GM23338 (cell line): ENCODE results near the gene ATP6V1G3. TPM values are rescaled to one million over a fixed set of nuclear protein-coding genes. Genes with fewer than 3 reads are reported as not detected.

ENCODE experiments used
- ATAC-seq: fragments of 200-7000 bp; cut with Tn5 transposase; 3 replicates; pipeline ENCODE4 v1.9.1; 2020
- DNase-seq: peaks from one replicate; pipeline ENCODE4 v3.0.0-alpha.2; 2015; ENCODE audit warnings: low spot score
- H2AFZ ChIP-seq: fragments of 200-600 bp; sonication (generic); 2 replicates; pipeline ENCODE4 v1.8.0; 2016; ENCODE audit warnings: antibody characterized with exemption, mild to moderate bottlenecking, moderate library complexity
- H3F3A ChIP-seq: fragments of 200-600 bp; sonication (generic); replicated peaks from 2 replicates; pipeline ENCODE4 v1.8.0; 2017; ENCODE audit warnings: antibody characterized with exemption, mixed run types, low read depth
- H3K27ac ChIP-seq: fragments of 200-600 bp; sonication (generic); 2 replicates; pipeline ENCODE4 v1.6.1; 2016; ENCODE audit warnings: low read depth
- H3K27me3 ChIP-seq: fragments of 200-600 bp; sonication (generic); 2 replicates; pipeline ENCODE4 v1.8.0; 2016; ENCODE audit warnings: mild to moderate bottlenecking, mixed run types, moderate library complexity; ENCODE audit not compliant: insufficient read depth
- H3K36me3 ChIP-seq: fragments of 200-600 bp; sonication (generic); 2 replicates; pipeline ENCODE4 v1.8.0; 2016; ENCODE audit warnings: mild to moderate bottlenecking; ENCODE audit not compliant: insufficient read depth
- H3K4me1 ChIP-seq: fragments of 200-600 bp; sonication (generic); 2 replicates; pipeline ENCODE4 v1.8.0; 2016; ENCODE audit warnings: mild to moderate bottlenecking, moderate library complexity; ENCODE audit not compliant: insufficient read depth
- H3K4me2 ChIP-seq: fragments of 200-600 bp; sonication (generic); 2 replicates; pipeline ENCODE4 v1.7.1; 2017; ENCODE audit warnings: mixed run types
- H3K4me3 ChIP-seq: fragments of 200-600 bp; sonication (generic); 2 replicates; pipeline ENCODE4 v1.6.1; 2016; ENCODE audit warnings: mixed run types
- H3K79me2 ChIP-seq: fragments of 200-600 bp; sonication (generic); replicated peaks from 2 replicates; pipeline ENCODE4 v1.8.0; 2017; ENCODE audit warnings: mild to moderate bottlenecking; ENCODE audit not compliant: insufficient read depth
- H3K9me2 ChIP-seq: fragments of 200-600 bp; sonication (generic); 2 replicates; pipeline ENCODE4 v1.8.0; 2017; ENCODE audit not compliant: insufficient read depth
- H4K20me1 ChIP-seq: fragments of 200-600 bp; sonication (generic); replicated peaks from 2 replicates; pipeline ENCODE4 v1.8.0; 2017; ENCODE audit warnings: mild to moderate bottlenecking; ENCODE audit not compliant: insufficient read depth
- H3K27ac Mint-ChIP-seq: 2 replicates; pipeline ENCODE4 v1.8.0; 2020; ENCODE audit warnings: inconsistent platforms, mild to moderate bottlenecking, moderate library complexity, mixed read lengths
- H3K27me3 Mint-ChIP-seq: 3 replicates; pipeline ENCODE4 v1.8.0; 2022; ENCODE audit warnings: low read depth, mild to moderate bottlenecking, moderate library complexity, mixed read lengths, inconsistent platforms; ENCODE audit not compliant: insufficient read depth, poor library complexity
- H3K36me3 Mint-ChIP-seq: 3 replicates; pipeline ENCODE4 v1.8.0; 2021; ENCODE audit warnings: low read depth, mild to moderate bottlenecking, inconsistent platforms, moderate library complexity, mixed read lengths
- H3K4me1 Mint-ChIP-seq: 3 replicates; pipeline ENCODE4 v1.8.0; 2020; ENCODE audit warnings: mild to moderate bottlenecking, inconsistent platforms, mixed read lengths
- H3K4me3 Mint-ChIP-seq: 3 replicates; pipeline ENCODE4 v1.8.0; 2021; ENCODE audit warnings: moderate library complexity, mild to moderate bottlenecking, inconsistent platforms, mixed read lengths
- H3K9me3 Mint-ChIP-seq: 3 replicates; pipeline ENCODE4 v1.8.0; 2020; ENCODE audit warnings: moderate library complexity, mild to moderate bottlenecking, inconsistent platforms, mixed read lengths
- CREB1 ChIP-seq: fragments of 250-450 bp; sonication (Bioruptor Pico); IDR thresholded peaks from 2 replicates; pipeline ENCODE4 v1.5.0; 2020; ENCODE audit warnings: low read depth, mild to moderate bottlenecking, moderate library complexity
- CTCF ChIP-seq, 2 experiments: fragments of 200-600 bp in 1 of 2; sonication (generic) in 1 of 2; conservative IDR thresholded peaks; 2 replicates each; pipeline versions ENCODE4 v1.5.1 to v1.6.1; 2016 to 2017; ENCODE audit warnings: antibody characterized with exemption in 2 of 2, low read depth in 2 of 2, mild to moderate bottlenecking in 2 of 2, moderate library complexity in 1 of 2
- ETS1 ChIP-seq: IDR thresholded peaks from 2 replicates; pipeline ENCODE4 v1.6.1; 2016; ENCODE audit warnings: antibody characterized with exemption
- EZH2phosphoT487 ChIP-seq: fragments of 200-600 bp; sonication (generic); IDR thresholded peaks from one replicate; pipeline ENCODE4 v1.8.1; 2018; ENCODE audit warnings: antibody characterized with exemption; ENCODE audit not compliant: unreplicated experiment
- NANOG ChIP-seq: IDR thresholded peaks from 2 replicates; pipeline ENCODE4 v1.6.1; 2016; ENCODE audit warnings: antibody characterized with exemption, borderline replicate concordance
- POLR2AphosphoS5 ChIP-seq: IDR thresholded peaks from 2 replicates; pipeline ENCODE4 v1.6.1; 2016; ENCODE audit warnings: antibody characterized with exemption, low read depth
- STAT1 ChIP-seq: IDR thresholded peaks from one replicate; pipeline ENCODE4 v1.6.1; 2016; ENCODE audit warnings: antibody characterized with exemption; ENCODE audit not compliant: unreplicated experiment
- ZNF114 ChIP-seq: fragments of 250-450 bp; sonication (Bioruptor Pico); IDR thresholded peaks from 2 replicates; pipeline ENCODE4 v1.5.0; 2020; ENCODE audit warnings: mild to moderate bottlenecking, moderate library complexity
- polyA plus RNA-seq: library from polyadenylated mRNA; unstranded; fragments of >200 nt; fragmentation: Nextera tagmentation; extraction: Ambion mirVana; gene quantifications from 2 replicates; pipeline ENCODE4 v1.2.1, GENCODE V29; 2016
- total RNA-seq: library from RNA; depleted of rRNA; stranded (reverse); fragments of >200 nt; shearing (Covaris generic); gene quantifications from 2 replicates; pipeline ENCODE4 v1.2.3, GENCODE V29; 2014

ATP6V1G3 gene
- total and polyA plus RNA-seq, 2 experiments from 2014 or later: not detected

GRCh38 chr1:198556971-198557370, 16.5 kb upstream of the ATP6V1G3 start:
- Histone ChIP-seq H3K4me2 (no peak overlapping the region), H2AFZ (peak overlapping the region; percentile 80; the same call in 1 of the 2 replicates), H3K79me2 (no peaks in the 10 kb centered on the region), H3K27me3 (no peaks in the 10 kb centered on the region), H4K20me1 (no peaks in the 10 kb centered on the region), H3K36me3 (no peaks in the 10 kb centered on the region), H3K9me2 (no peaks in the 10 kb centered on the region), H3K4me3 (no peak overlapping the region), H3K27ac (no peak overlapping the region), H3K4me1 (no peaks in the 10 kb centered on the region), H3F3A (no peaks in the 10 kb centered on the region)
- Mint-ChIP-seq H3K36me3 (no peaks in the 10 kb centered on the region), H3K9me3 (no peaks in the 10 kb centered on the region), H3K4me1 (no peaks in the 10 kb centered on the region), H3K27me3 (no peaks in the 10 kb centered on the region), H3K4me3 (no peak overlapping the region), H3K27ac (no peak overlapping the region)
- TF ChIP-seq EZH2phosphoT487 (no peak), ZNF114 (no peak), STAT1 (no peak), NANOG (no peak), POLR2AphosphoS5 (no peak)
- no peak for ATAC-seq
- DNase-seq: no peak

- Mint-ChIP-seq H3K27me3 (no peaks in the 10 kb centered on the region), H3K4me1 (no peaks in the 10 kb centered on the region), H3K9me3 (no peaks in the 10 kb centered on the region), H3K4me3 (no peak overlapping the region), H3K27ac (no peak overlapping the region), H3K36me3 (no peaks in the 10 kb centered on the region)
- no peak overlapping the region for H2AFZ ChIP-seq
- H3K27me3 ChIP-seq: no peaks in the 10 kb centered on the region
- DNase-seq: no peak
- TF ChIP-seq CREB1 (CRISPR knock-in tag): no peak
- TF ChIP-seq ZNF114: no peak
- peak; percentile 28 to 51; a peak in 3 of 4 replicates for TF ChIP-seq CTCF (conservative IDR thresholded peaks at IDR 0.05; ENCODE audit: low read depth in 2 of 2)
- no peak for ATAC-seq
- H3F3A ChIP-seq: no peaks in the 10 kb centered on the region
- no peak overlapping the region for H3K27ac ChIP-seq
- H3K36me3 ChIP-seq: no peaks in the 10 kb centered on the region
- H4K20me1 ChIP-seq: no peaks in the 10 kb centered on the region
- H3K4me2 ChIP-seq: no peak overlapping the region
- peaks cover 7% of the 10 kb centered on the region; the same call in 1 of the 2 replicates for H3K9me2 ChIP-seq
- no peaks in the 10 kb centered on the region for H3K4me1 ChIP-seq
- H3K79me2 ChIP-seq: no peaks in the 10 kb centered on the region
- H3K4me3 ChIP-seq: no peak overlapping the region
Measured at GRCh38 chr1:198552668-198553416, 12.4 kb upstream of the ATP6V1G3 start.

GRCh38 chr1:198550941-198551524, 10.6 kb upstream of the ATP6V1G3 start:
- H3F3A ChIP-seq: no peaks in the 10 kb centered on the region
- Mint-ChIP-seq H3K4me1 (no peaks in the 10 kb centered on the region), H3K9me3 (no peaks in the 10 kb centered on the region), H3K4me3 (no peak overlapping the region), H3K36me3 (no peaks in the 10 kb centered on the region), H3K27me3 (no peaks in the 10 kb centered on the region), H3K27ac (no peak overlapping the region)
- peaks cover 7% of the 10 kb centered on the region; the same call in 1 of the 2 replicates for H3K9me2 ChIP-seq
- no peaks in the 10 kb centered on the region for H3K36me3 ChIP-seq
- DNase-seq (no peak), ATAC-seq (no peak)
- no peaks in the 10 kb centered on the region for H3K27me3 ChIP-seq
- H4K20me1 ChIP-seq: no peaks in the 10 kb centered on the region
- no peaks in the 10 kb centered on the region for H3K4me1 ChIP-seq
- no peak for TF ChIP-seq ETS1
- TF ChIP-seq POLR2AphosphoS5: no peak
- no peak for TF ChIP-seq ZNF114
- H3K79me2 ChIP-seq: no peaks in the 10 kb centered on the region
- H3K27ac ChIP-seq: no peak overlapping the region
- H3K4me3 ChIP-seq: no peak overlapping the region
- no peak overlapping the region for H3K4me2 ChIP-seq
- no peak overlapping the region for H2AFZ ChIP-seq
